ENCODE measurements around the gene HDAC4. TPM values are rescaled to one million over a fixed set of nuclear protein-coding genes. Genes with fewer than 3 reads are reported as not detected.

The HDAC4 gene
- total and polyA plus RNA-seq, 2 experiments from 2014 or later = 9.3 to 10.8 TPM

- Histone ChIP-seq H3K27me3 (no peaks in the 10 kb centered on the region), H3K4me3 (no peak overlapping the region), H3K27ac (no peak overlapping the region), H3K9me2 (replicated peaks; ENCODE audit: insufficient read depth) (no peaks in the 10 kb centered on the region), H3K4me1 (ENCODE audit: insufficient read depth) (peaks cover 31% of the 10 kb centered on the region), H4K20me1 (ENCODE audit: insufficient read depth, poor library complexity, severe bottlenecking) (no peaks in the 10 kb centered on the region), H3K36me3 (replicated peaks; ENCODE audit: insufficient read depth, low read depth) (no peaks in the 10 kb centered on the region), H3K79me2 (peaks cover 73% of the 10 kb centered on the region), H2AFZ (no peak overlapping the region), H3K4me2 (no peak overlapping the region), H3K9me3 (ENCODE audit: low read depth) (no peaks in the 10 kb centered on the region)
- WGBS (ENCODE audit: low lambda C conversion rate, missing lambda C conversion rate) = 78% methylated on average over 24 of the region's 46 CpGs
- DNase-seq (ENCODE audit: low spot score) = no peak
- no peak for TF ChIP-seq CTCF (IDR thresholded peaks at IDR 0.05; ENCODE audit: poor library complexity)
- TF ChIP-seq EZH2 (IDR thresholded peaks at IDR 0.05; ENCODE audit: borderline replicate concordance) = no peak
These were observed 169.3 kb downstream of the HDAC4 start for GRCh38 chr2:239231231-239232194.

- peak overlapping the region; percentile 80 for H3K27ac ChIP-seq
- H3K4me2 ChIP-seq = no peak overlapping the region
- no peak for TF ChIP-seq EZH2phosphoT487 (IDR thresholded peaks at IDR 0.05; ENCODE audit: low read depth, severe bottlenecking, unreplicated experiment)
- TF ChIP-seq EZH2 (IDR thresholded peaks at IDR 0.05; ENCODE audit: borderline replicate concordance) = no peak
- TF ChIP-seq CTCF (IDR thresholded peaks at IDR 0.05; ENCODE audit: poor library complexity) = no peak
- H3K27me3 ChIP-seq = no peaks in the 10 kb centered on the region
- H3K36me3 ChIP-seq (replicated peaks; ENCODE audit: insufficient read depth, low read depth) = no peaks in the 10 kb centered on the region
- H3K9me3 ChIP-seq (ENCODE audit: low read depth) = no peaks in the 10 kb centered on the region
- H3K79me2 ChIP-seq = peaks cover 67% of the 10 kb centered on the region
- H3K4me1 ChIP-seq (ENCODE audit: insufficient read depth) = peaks cover 39% of the 10 kb centered on the region
- 84% methylated on average over 26 of the region's 26 CpGs for WGBS (ENCODE audit: low lambda C conversion rate, missing lambda C conversion rate)
- no peaks in the 10 kb centered on the region for H4K20me1 ChIP-seq (ENCODE audit: insufficient read depth, poor library complexity, severe bottlenecking)
- H3K9me2 ChIP-seq (replicated peaks; ENCODE audit: insufficient read depth) = no peaks in the 10 kb centered on the region
- no peak overlapping the region for H2AFZ ChIP-seq
- no peak overlapping the region for H3K4me3 ChIP-seq
- DNase-seq (ENCODE audit: low spot score) = no peak
These were observed 170.3 kb downstream of the HDAC4 start for GRCh38 chr2:239230318-239231052.

GRCh38 chr2:239229545-239230279 lies 171.1 kb downstream of the HDAC4 start:
- WGBS (ENCODE audit: low lambda C conversion rate, missing lambda C conversion rate) = 49% methylated on average over 11 of the region's 11 CpGs
- no peaks in the 10 kb centered on the region for H3K9me2 ChIP-seq (replicated peaks; ENCODE audit: insufficient read depth)
- H3K27me3 ChIP-seq = no peaks in the 10 kb centered on the region
- H3K9me3 ChIP-seq (ENCODE audit: low read depth) = no peaks in the 10 kb centered on the region
- no peak for TF ChIP-seq EZH2 (IDR thresholded peaks at IDR 0.05; ENCODE audit: borderline replicate concordance)
- TF ChIP-seq EZH2phosphoT487 (IDR thresholded peaks at IDR 0.05; ENCODE audit: low read depth, severe bottlenecking, unreplicated experiment) = no peak
- no peak for TF ChIP-seq CTCF (IDR thresholded peaks at IDR 0.05; ENCODE audit: poor library complexity)
- H4K20me1 ChIP-seq (ENCODE audit: insufficient read depth, poor library complexity, severe bottlenecking) = no peaks in the 10 kb centered on the region
- peaks cover 45% of the 10 kb centered on the region for H3K4me1 ChIP-seq (ENCODE audit: insufficient read depth)
- no peak for DNase-seq (ENCODE audit: low spot score)
- peak overlapping the region; percentile 29 for H3K4me2 ChIP-seq
- H3K79me2 ChIP-seq = peaks cover 66% of the 10 kb centered on the region
- no peak overlapping the region for H3K4me3 ChIP-seq
- no peak overlapping the region for H2AFZ ChIP-seq
- no peaks in the 10 kb centered on the region for H3K36me3 ChIP-seq (replicated peaks; ENCODE audit: insufficient read depth, low read depth)
- peak overlapping the region; percentile 80 for H3K27ac ChIP-seq
